Large intestine (tissue), 12 donors: ENCODE measurements around the gene WDR46. TPM values are rescaled to one million over a fixed set of nuclear protein-coding genes. Genes with fewer than 3 reads are reported as not detected.

Experiments
- DNase-seq, 2 donors: peaks; one replicate each; pipeline versions ENCODE4 v3.0.0 to v3.0.0-alpha.2; 2013
- H3K27ac ChIP-seq: one replicate; pipeline ENCODE4 v1.5.1; 2013; ENCODE audit warnings: low read length
- H3K27me3 ChIP-seq: 2 replicates; pipeline ENCODE4 v1.6.1; 2013; ENCODE audit warnings: low read length; ENCODE audit not compliant: control insufficient read depth, insufficient read depth
- H3K36me3 ChIP-seq: 2 replicates; pipeline ENCODE4 v1.6.1; 2013; ENCODE audit warnings: low read length; ENCODE audit not compliant: control insufficient read depth, insufficient read depth
- H3K4me1 ChIP-seq: one replicate; pipeline ENCODE4 v1.6.1; 2013; ENCODE audit warnings: low read length; ENCODE audit not compliant: control insufficient read depth, insufficient read depth
- H3K4me3 ChIP-seq: one replicate; pipeline ENCODE4 v1.5.1; 2013; ENCODE audit warnings: low read length
- H3K9me3 ChIP-seq: one replicate; pipeline ENCODE4 v1.6.1; 2013; ENCODE audit warnings: mild to moderate bottlenecking, low read depth, low read length, moderate library complexity; ENCODE audit not compliant: control insufficient read depth
- WGBS: methylation state at CpG from one replicate; pipeline ENCODE4 v1.1.5; 2013; ENCODE audit warnings: low lambda C conversion rate; ENCODE audit not compliant: insufficient coverage; 5-methylcytosine and 5-hydroxymethylcytosine counted together
- long read RNA-seq, 11 donors: transcript quantifications; one replicate each; lab custom pipeline, GENCODE V29; 2026
- polyA plus RNA-seq: library from polyadenylated mRNA; unstranded; fragments of 120-200 nt; gene quantifications from one replicate; pipeline ENCODE4 v1.2.1, GENCODE V29; 2013

Gene WDR46, protein sequence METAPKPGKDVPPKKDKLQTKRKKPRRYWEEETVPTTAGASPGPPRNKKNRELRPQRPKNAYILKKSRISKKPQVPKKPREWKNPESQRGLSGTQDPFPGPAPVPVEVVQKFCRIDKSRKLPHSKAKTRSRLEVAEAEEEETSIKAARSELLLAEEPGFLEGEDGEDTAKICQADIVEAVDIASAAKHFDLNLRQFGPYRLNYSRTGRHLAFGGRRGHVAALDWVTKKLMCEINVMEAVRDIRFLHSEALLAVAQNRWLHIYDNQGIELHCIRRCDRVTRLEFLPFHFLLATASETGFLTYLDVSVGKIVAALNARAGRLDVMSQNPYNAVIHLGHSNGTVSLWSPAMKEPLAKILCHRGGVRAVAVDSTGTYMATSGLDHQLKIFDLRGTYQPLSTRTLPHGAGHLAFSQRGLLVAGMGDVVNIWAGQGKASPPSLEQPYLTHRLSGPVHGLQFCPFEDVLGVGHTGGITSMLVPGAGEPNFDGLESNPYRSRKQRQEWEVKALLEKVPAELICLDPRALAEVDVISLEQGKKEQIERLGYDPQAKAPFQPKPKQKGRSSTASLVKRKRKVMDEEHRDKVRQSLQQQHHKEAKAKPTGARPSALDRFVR
- polyA plus RNA-seq: 37.7 TPM
- long read RNA-seq, donor 1, partial matches to known transcripts: 0 of 4 reads
- long read RNA-seq, donor 1, other reads (novel, unspliced or antisense): 0 of 4 reads
- long read RNA-seq, donor 2, partial matches to known transcripts: 0 of 2 reads
- long read RNA-seq, donor 2, other reads (novel, unspliced or antisense): 0 of 2 reads
- long read RNA-seq, donor 3, transcript WDR46-231 (15 exons, 2,358 nt): major isoform, 5 of 5 reads
- long read RNA-seq, donor 3, partial matches to known transcripts: 0 of 5 reads
- long read RNA-seq, donor 3, other reads (novel, unspliced or antisense): 0 of 5 reads
- long read RNA-seq, donor 4: 0 reads
- long read RNA-seq, donor 5, partial matches to known transcripts: 0 of 2 reads
- long read RNA-seq, donor 5, other reads (novel, unspliced or antisense): 0 of 2 reads
- long read RNA-seq, donor 6, partial matches to known transcripts: 0 of 3 reads
- long read RNA-seq, donor 6, other reads (novel, unspliced or antisense): 0 of 3 reads
- long read RNA-seq, donor 7: 0 reads
- long read RNA-seq, donor 8, transcript WDR46-231 (15 exons, 2,358 nt): major isoform, 9 of 9 reads
- long read RNA-seq, donor 8, partial matches to known transcripts: 0 of 9 reads
- long read RNA-seq, donor 8, other reads (novel, unspliced or antisense): 0 of 9 reads
- long read RNA-seq, donor 9, transcript WDR46-231 (15 exons, 2,358 nt): major isoform, 8 of 8 reads
- long read RNA-seq, donor 9, partial matches to known transcripts: 0 of 8 reads
- long read RNA-seq, donor 9, other reads (novel, unspliced or antisense): 0 of 8 reads
- long read RNA-seq, donor 10, transcript WDR46-231 (15 exons, 2,358 nt): major isoform, 8 of 8 reads
- long read RNA-seq, donor 10, partial matches to known transcripts: 0 of 8 reads
- long read RNA-seq, donor 10, other reads (novel, unspliced or antisense): 0 of 8 reads
- long read RNA-seq, donor 11, partial matches to known transcripts: 0 of 3 reads
- long read RNA-seq, donor 11, other reads (novel, unspliced or antisense): 0 of 3 reads

GRCh38 chr6:33288921-33289783 lies at the start of gene WDR46, which contains the start of gene PFDN6:
Gene WDR46, minus strand, starts transcription at chr6:33289239. Its CDS starts 69 bp downstream, at chr6:33289170.
Gene PFDN6, plus strand, starts transcription at chr6:33289601. Its CDS starts 256 bp downstream, at chr6:33289857.
- Histone ChIP-seq H3K9me3 (no peaks in the 10 kb centered on the region), H3K4me3 (peak within 1 kb of the TSS; percentile 74), H3K27ac (peak within 1 kb of the TSS; percentile 6), H3K27me3 (no peaks in the 10 kb centered on the region), H3K36me3 (peaks cover 59% of the 10 kb centered on the region), H3K4me1 (peaks cover 15% of the 10 kb centered on the region)
- WGBS: 0% methylated on average over 1 of the region's 43 CpGs
- peak; percentile 79 to 96 for DNase-seq

GRCh38 chr6:33336495-33336894 lies 47.5 kb upstream of the WDR46 start:
- Histone ChIP-seq H3K4me3 (no peak overlapping the region), H3K27me3 (no peaks in the 10 kb centered on the region), H3K36me3 (no peaks in the 10 kb centered on the region), H3K9me3 (no peaks in the 10 kb centered on the region), H3K27ac (no peak overlapping the region), H3K4me1 (no peaks in the 10 kb centered on the region)
- no peak for DNase-seq
- WGBS: no CpG with 5 or more reads among the region's 3 CpGs

- Histone ChIP-seq H3K27ac (no peak overlapping the region), H3K36me3 (no peaks in the 10 kb centered on the region), H3K9me3 (no peaks in the 10 kb centered on the region), H3K4me1 (no peaks in the 10 kb centered on the region), H3K4me3 (no peak overlapping the region), H3K27me3 (no peaks in the 10 kb centered on the region)
- no peak for DNase-seq
- WGBS: no CpG with 5 or more reads among the region's 4 CpGs
These were observed 46.9 kb upstream of the WDR46 start for GRCh38 chr6:33335916-33336315.

- no peaks in the 10 kb centered on the region for H3K27me3 ChIP-seq
- no peak overlapping the region for H3K4me3 ChIP-seq
- H3K27ac ChIP-seq: no peak overlapping the region
- no CpG with 5 or more reads among the region's 4 CpGs for WGBS
- H3K9me3 ChIP-seq: no peaks in the 10 kb centered on the region
- H3K36me3 ChIP-seq: no peaks in the 10 kb centered on the region
- no peak for DNase-seq
- H3K4me1 ChIP-seq: no peaks in the 10 kb centered on the region
These were observed 44.6 kb upstream of the WDR46 start for GRCh38 chr6:33333666-33334065.

DNA sequence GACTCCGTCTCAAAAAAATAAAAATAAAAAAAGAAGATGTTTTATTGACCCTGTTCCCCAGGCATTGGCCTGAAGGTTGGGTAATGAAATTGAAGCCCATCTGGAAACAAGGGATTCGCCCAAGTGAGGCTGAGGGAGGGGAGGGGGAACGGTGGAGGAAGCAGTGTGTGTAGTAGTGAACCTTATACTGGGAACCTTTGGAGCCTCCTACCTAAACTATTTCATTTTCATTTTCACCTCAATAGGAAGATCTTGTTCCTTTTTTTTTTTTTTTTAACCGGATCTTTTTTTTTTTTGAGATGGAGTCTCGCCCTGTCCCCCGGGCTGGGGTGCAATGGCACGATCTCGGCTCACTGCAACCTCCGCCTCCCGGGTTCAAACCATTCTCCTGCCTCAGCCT lies 41.7 kb upstream of the WDR46 start:
- no CpG with 5 or more reads among the region's 10 CpGs for WGBS

GRCh38 chr6:33329058-33329457 lies 40.0 kb upstream of the WDR46 start:
- no peaks in the 10 kb centered on the region for H3K9me3 ChIP-seq
- no peak overlapping the region for H3K4me3 ChIP-seq
- no peak for DNase-seq
- no peak overlapping the region for H3K27ac ChIP-seq
- WGBS: no CpG with 5 or more reads among the region's 5 CpGs
- peaks cover under 1% of the 10 kb centered on the region for H3K4me1 ChIP-seq
- no peaks in the 10 kb centered on the region for H3K36me3 ChIP-seq
- H3K27me3 ChIP-seq: no peaks in the 10 kb centered on the region

More for the DNA sequence above, 41.7 kb upstream of the WDR46 start:
- Histone ChIP-seq H3K27me3 (no peaks in the 10 kb centered on the region), H3K4me3 (no peak overlapping the region), H3K4me1 (no peaks in the 10 kb centered on the region), H3K27ac (no peak overlapping the region), H3K36me3 (no peaks in the 10 kb centered on the region), H3K9me3 (no peaks in the 10 kb centered on the region)
- peak in 1 of 2 donors; percentile 29 for DNase-seq

- DNase-seq: no peak
- Histone ChIP-seq H3K4me1 (peaks cover 15% of the 10 kb centered on the region), H3K27ac (no peak overlapping the region), H3K9me3 (no peaks in the 10 kb centered on the region), H3K4me3 (peak overlapping the region; percentile 88), H3K36me3 (peaks cover 22% of the 10 kb centered on the region), H3K27me3 (no peaks in the 10 kb centered on the region)
- 27% methylated on average over 4 of the region's 7 CpGs for WGBS
These were observed 35.1 kb upstream of the WDR46 start for GRCh38 chr6:33324125-33324524.

DNA sequence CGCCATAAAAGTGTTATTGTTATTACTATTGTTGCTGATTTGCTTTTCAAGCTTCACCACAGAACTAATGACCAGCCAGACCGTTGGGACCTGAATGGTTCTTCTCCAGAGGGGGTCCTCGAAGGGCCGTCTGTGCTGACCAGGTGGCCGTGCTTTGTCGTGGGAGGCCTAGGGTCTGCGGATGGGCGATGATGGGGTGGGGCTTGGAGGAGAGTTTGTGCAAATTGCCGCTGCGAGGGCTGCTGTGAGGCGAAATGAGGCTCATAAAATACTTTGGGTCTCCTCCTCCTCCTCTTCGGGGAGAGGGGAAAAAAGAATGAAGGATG lies 34.5 kb upstream of the WDR46 start:
- no peak for DNase-seq
- Histone ChIP-seq H3K36me3 (peaks cover 27% of the 10 kb centered on the region), H3K27me3 (no peaks in the 10 kb centered on the region), H3K27ac (peak overlapping the region; percentile 81), H3K9me3 (no peaks in the 10 kb centered on the region), H3K4me1 (peaks cover 20% of the 10 kb centered on the region), H3K4me3 (peak overlapping the region; percentile 88)
- WGBS: no CpG with 5 or more reads among the region's 12 CpGs

- Histone ChIP-seq H3K4me1 (peaks cover 30% of the 10 kb centered on the region), H3K9me3 (no peaks in the 10 kb centered on the region), H3K4me3 (no peak overlapping the region), H3K36me3 (peaks cover 33% of the 10 kb centered on the region), H3K27ac (no peak overlapping the region), H3K27me3 (no peaks in the 10 kb centered on the region)
- 73% methylated on average over 4 of the region's 9 CpGs for WGBS
- no peak for DNase-seq
These were observed 32.2 kb upstream of the WDR46 start for GRCh38 chr6:33321227-33321626.
